ENCODE results near the gene ETFA. TPM values are rescaled to one million over a fixed set of nuclear protein-coding genes. Genes with fewer than 3 reads are reported as not detected.

Gene ETFA
- total RNA-seq, 1 donor from 2014 or later: 31.7 TPM

DNA sequence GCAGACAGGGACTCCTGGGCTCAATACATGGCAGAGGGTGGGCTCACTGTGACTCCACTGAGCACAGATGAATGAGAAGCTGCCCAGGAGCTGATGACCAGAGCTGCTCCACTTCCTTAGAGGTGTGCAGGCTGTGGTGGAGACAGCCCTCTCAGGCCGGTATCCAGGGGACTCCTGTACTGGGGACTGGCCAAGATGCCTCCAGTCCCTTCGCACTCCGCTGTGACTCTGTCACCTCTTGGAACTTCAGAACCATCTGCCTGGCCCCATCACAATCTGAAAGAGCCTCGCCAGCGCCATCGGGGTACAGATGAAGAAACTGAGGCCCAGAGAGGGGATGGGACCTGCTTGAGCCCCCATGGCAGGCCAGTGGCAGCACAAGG, 111.2 kb downstream of the ETFA start:
- DNase-seq (ENCODE audit: low spot score in 2 of 2): no peak
- Histone ChIP-seq H3K27me3 (no peaks in the 10 kb centered on the region), H3K27ac (peak overlapping the region; percentile 76 to 77), H3K4me1 (peaks cover 15 to 30% of the 10 kb centered on the region in 2 donors), H3K9me3 (no peaks in the 10 kb centered on the region), H3K4me3 (no peak overlapping the region), H3K36me3 (peaks cover 0 to 2% of the 10 kb centered on the region in 2 donors)
- TF ChIP-seq, protein P1, sequence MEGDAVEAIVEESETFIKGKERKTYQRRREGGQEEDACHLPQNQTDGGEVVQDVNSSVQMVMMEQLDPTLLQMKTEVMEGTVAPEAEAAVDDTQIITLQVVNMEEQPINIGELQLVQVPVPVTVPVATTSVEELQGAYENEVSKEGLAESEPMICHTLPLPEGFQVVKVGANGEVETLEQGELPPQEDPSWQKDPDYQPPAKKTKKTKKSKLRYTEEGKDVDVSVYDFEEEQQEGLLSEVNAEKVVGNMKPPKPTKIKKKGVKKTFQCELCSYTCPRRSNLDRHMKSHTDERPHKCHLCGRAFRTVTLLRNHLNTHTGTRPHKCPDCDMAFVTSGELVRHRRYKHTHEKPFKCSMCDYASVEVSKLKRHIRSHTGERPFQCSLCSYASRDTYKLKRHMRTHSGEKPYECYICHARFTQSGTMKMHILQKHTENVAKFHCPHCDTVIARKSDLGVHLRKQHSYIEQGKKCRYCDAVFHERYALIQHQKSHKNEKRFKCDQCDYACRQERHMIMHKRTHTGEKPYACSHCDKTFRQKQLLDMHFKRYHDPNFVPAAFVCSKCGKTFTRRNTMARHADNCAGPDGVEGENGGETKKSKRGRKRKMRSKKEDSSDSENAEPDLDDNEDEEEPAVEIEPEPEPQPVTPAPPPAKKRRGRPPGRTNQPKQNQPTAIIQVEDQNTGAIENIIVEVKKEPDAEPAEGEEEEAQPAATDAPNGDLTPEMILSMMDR (IDR thresholded peaks at IDR 0.05): no peak
- intact Hi-C loops (cut with DNase I): no loop called here

DNA sequence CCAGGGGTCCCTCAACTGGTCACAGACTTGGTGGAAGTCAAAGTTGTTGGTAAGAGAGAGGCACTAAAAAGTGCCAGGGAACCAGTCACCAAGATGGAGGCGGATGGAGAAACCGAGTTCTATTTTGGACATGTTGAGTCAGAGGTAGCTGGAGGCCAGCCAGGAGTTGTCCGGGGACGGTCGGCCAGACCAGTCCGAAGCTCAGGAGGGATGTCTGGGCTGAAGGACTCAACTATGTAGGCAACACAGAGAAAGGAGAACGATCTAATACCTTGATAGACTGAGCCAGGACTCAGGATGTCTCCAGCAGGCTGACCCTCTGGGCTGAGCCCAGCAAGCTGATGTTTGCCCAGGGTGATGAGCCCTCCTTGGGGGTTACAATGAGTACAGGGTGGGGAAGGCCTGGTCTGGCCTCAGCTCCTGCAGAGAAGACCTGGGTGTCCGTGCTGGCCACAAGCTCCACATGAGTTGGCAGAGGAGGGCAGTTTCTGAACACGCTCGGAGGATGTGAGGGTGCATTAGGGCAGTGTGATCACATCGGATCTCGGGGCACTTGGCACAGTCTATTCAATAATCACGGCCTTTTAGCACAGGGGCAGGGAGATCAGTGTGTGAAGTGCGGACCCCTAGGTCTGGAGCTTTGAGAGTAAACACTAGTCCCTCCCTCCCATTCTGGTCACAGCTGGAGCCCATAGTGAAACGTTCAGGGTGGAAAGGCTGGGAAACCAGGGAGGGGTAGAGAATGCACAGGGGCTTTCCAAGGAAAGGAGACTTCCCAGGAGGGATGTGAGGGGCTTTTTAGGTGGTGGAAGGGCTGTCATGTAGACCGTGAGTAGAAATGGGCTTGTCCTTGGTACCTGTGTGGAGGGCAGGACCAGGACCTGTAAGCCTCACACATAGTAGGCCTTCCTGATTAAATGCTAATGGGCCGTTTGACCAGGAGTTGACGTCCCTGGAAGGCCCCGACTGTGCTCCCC, 111.9 kb downstream of the ETFA start:
- TF ChIP-seq, protein P1 (IDR thresholded peaks at IDR 0.05): no peak
- Histone ChIP-seq H3K27me3 (no peaks in the 10 kb centered on the region), H3K4me1 (peaks cover 15 to 30% of the 10 kb centered on the region in 2 donors), H3K27ac (peak overlapping the region; percentile 76 to 77), H3K4me3 (peak overlapping the region in 1 of 2 donors; percentile 7), H3K9me3 (no peaks in the 10 kb centered on the region), H3K36me3 (peaks cover 0 to under 1% of the 10 kb centered on the region in 2 donors)
- DNase-seq (ENCODE audit: low spot score in 2 of 2): peak in 1 of 2 donors; percentile 89
- intact Hi-C loops (cut with DNase I): no loop called here

DNA sequence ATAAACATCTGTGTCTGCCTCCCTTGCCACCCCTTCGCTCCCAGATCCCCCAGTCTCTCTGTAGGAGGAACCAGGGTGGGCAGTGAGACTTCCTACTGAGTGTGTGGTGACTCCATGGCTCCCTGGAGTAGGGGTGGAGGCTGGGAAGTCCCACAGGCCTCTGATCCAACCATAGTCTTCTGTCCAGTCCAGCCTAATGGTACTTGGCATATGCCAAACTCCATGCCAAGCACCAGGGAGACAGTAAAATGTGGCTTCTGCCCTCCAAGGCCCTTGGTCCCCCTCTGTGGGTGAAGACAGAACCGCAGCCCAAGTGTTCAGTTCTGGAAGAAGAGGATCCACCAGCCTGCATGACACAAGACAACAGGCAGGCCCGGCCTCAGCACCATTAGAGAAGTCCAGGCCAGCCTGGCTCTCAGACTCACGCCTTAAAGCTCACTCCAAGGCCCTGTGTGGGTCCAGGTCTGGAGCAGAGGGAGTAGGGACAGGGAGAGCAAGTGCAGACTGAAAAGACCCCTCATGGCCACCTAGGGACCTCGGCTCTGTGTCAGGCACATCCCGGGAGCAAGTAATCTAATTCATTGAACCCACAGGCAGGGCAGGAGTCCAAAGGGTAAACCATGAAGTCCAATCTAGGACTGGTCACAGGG, 112.7 kb downstream of the ETFA start:
- intact Hi-C loops (cut with DNase I): no loop called here

DNA sequence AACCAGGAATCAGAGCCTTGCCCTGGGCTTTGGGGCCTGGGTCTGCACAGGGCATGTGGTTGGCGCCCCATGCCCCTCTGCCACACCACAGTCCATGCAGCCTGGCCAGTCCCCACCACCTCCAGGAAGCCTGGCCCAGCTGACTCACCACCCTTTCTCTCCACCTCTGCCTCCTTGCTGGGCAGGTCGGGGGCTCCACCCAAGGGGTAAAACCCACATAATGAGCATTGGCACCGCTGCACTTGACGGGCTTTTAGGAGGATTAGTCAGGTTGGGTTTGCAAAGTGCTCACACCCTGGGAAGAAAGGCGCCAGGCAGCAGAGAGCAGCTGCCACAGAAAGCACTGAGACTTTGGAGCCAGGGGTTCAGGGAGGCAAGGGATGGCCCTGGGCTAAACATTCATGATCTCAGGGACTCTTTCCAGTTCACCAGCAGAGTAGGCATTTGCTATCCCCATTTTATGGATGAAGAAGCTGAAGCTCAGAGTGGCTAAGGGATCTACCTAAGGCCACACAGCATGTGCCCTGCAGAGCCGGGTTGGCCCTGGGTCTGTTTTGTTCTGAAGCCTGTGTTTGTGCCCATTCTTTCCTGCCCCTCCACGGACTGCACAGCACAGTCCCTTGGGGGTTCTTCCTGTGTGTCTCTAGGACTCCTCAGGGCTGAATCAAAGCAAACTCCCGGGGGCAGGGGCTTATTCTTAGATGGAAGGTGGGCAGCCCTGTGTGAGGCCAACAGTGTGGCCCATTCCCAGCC, 113.4 kb downstream of the ETFA start:
- no peak for DNase-seq (ENCODE audit: low spot score in 2 of 2)
- no peaks in the 10 kb centered on the region for H3K36me3 ChIP-seq
- peaks cover 15 to 30% of the 10 kb centered on the region in 2 donors for H3K4me1 ChIP-seq
- peak overlapping the region; percentile 76 to 77 for H3K27ac ChIP-seq
- H3K4me3 ChIP-seq: no peak overlapping the region
- TF ChIP-seq, protein P1 (IDR thresholded peaks at IDR 0.05): no peak
- no peaks in the 10 kb centered on the region for H3K27me3 ChIP-seq
- no peaks in the 10 kb centered on the region for H3K9me3 ChIP-seq
- intact Hi-C loops (cut with DNase I): no loop called here

More for the DNA sequence above, 112.7 kb downstream of the ETFA start:
- Histone ChIP-seq H3K9me3 (no peaks in the 10 kb centered on the region), H3K4me1 (peaks cover 15 to 30% of the 10 kb centered on the region in 2 donors), H3K27me3 (no peaks in the 10 kb centered on the region), H3K36me3 (no peaks in the 10 kb centered on the region), H3K4me3 (no peak overlapping the region), H3K27ac (peak overlapping the region; percentile 76 to 77)
- no peak for DNase-seq (ENCODE audit: low spot score in 2 of 2)
- TF ChIP-seq, protein P1 (IDR thresholded peaks at IDR 0.05): no peak
